B cell (primary cell): ENCODE data around the gene PLS3.

Experiments
- CTCF ChIP-seq: fragments of 200-600 bp; IDR thresholded peaks from one replicate; pipeline ENCODE4 v1.8.0; 2022; ENCODE audit warnings: antibody characterized with exemption, mild to moderate bottlenecking
- EZH2 ChIP-seq: IDR thresholded peaks from 2 replicates; pipeline ENCODE4 v1.6.1; 2012; ENCODE audit warnings: borderline replicate concordance, low read depth, mild to moderate bottlenecking, moderate library complexity, low read length; ENCODE audit not compliant: insufficient read depth, poor library complexity, severe bottlenecking

DNA sequence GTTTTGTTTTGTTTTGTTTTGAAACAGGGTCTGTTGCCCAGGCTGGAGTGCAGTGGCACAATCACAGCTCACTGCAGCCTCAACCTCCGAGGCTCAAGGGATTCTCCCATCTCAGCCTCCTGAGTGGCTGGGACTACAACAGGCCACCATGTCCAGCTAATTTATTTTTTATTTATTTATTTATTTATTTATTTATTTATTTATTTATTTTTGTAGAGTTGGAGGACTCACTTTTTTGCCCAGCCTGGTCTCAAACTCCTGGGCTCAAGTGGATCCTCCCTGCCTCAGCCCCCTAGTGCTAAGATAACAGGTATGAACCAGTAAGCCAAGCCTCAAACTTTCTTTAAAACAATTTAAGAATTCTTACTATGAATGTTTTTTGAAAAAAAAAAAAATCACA lies 26.6 kb upstream of the PLS3 start:
- TF ChIP-seq CTCF (no peak), EZH2 (no peak)
